Right lobe of liver (tissue), 6 donors: ENCODE results near the gene SLC8A1. TPM values are rescaled to one million over a fixed set of nuclear protein-coding genes. Genes with fewer than 3 reads are reported as not detected.

ENCODE experiments used
- ATAC-seq, 4 donors: fragments of 200-7000 bp; cut with Tn5 transposase; one replicate each; pipeline ENCODE4 v1.9.1; 2020; ENCODE audit warnings: mild to moderate bottlenecking in 4 of 4, moderate library complexity in 4 of 4
- DNase-seq, 3 donors: peaks; one replicate each; pipeline ENCODE4 v3.0.0-alpha.2; 2020
- H3K27ac ChIP-seq, 3 donors: fragments of 200-600 bp; one replicate each; pipeline ENCODE4 v1.8.0; 2022
- H3K27me3 ChIP-seq, 2 donors: fragments of 200-600 bp; one replicate each; pipeline ENCODE4 v1.8.0; 2022
- H3K36me3 ChIP-seq, 4 donors: fragments of 200-600 bp; sonication (generic) in 1 of 4; one replicate each; pipeline versions ENCODE4 v1.5.1 to v1.8.0; 2017 to 2022; ENCODE audit warnings: control low read depth in 1 of 4
- H3K4me1 ChIP-seq, 4 donors: fragments of 200-600 bp; sonication (generic) in 1 of 4; one replicate each; pipeline versions ENCODE4 v1.5.1 to v1.8.0; 2017 to 2022; ENCODE audit warnings: control low read depth in 1 of 4
- H3K4me3 ChIP-seq, 3 donors: fragments of 200-600 bp; one replicate each; pipeline ENCODE4 v1.8.0; 2022
- H3K9me3 ChIP-seq, 4 donors: fragments of 200-600 bp; sonication (generic) in 1 of 4; one replicate each; pipeline versions ENCODE4 v1.5.1 to v1.8.0; 2017 to 2022; ENCODE audit warnings: control low read depth in 1 of 4
- POLR2A ChIP-seq: fragments of 450-650 bp; IDR thresholded peaks from one replicate; pipeline ENCODE4 v1.6.1; 2017; ENCODE audit warnings: antibody characterized with exemption, mild to moderate bottlenecking
- WGBS: methylation state at CpG from one replicate; pipeline ENCODE4 v1.1.6; 2018; ENCODE audit warnings: low coverage, low lambda C conversion rate; ENCODE audit not compliant: insufficient coverage; ENCODE audit errors: missing lambda C conversion rate; 5-methylcytosine and 5-hydroxymethylcytosine counted together
- intact Hi-C, 2 donors: fragments of 100-400 bp; cut with DNase I; formaldehyde crosslinking; loops; one replicate each; pipeline versions ENCODE4 v1.11.2 to v1.14.1; 2022
- total RNA-seq, 6 experiments: library from RNA; depleted of rRNA in 2 of 6; stranded (reverse); fragments of >200 nt in 2 of 6; fragmentation: NEBNext Ultra II Directional in 3 of 6; extraction: Animal tissue kit (Norgen Biotek cat#: 25700) in 3 of 6; gene quantifications; one replicate each; pipeline versions ENCODE4 v1.1.0 to v1.2.4, GENCODE V29; 2016 to 2023
- TF ChIP-seq, protein P1 (sequence below), 4 donors: fragments of 200-600 bp in 3 of 4; fragments of 450-650 bp in 1 of 4; IDR thresholded peaks; one replicate each; pipeline versions ENCODE4 v1.5.1 to v1.8.0; 2016 to 2022; ENCODE audit warnings: antibody characterized with exemption in 4 of 4, mild to moderate bottlenecking in 2 of 4
- donor health status: DM: no; HTN: yes; CAD: no.
- donor health status: DM: no; HTN: no; CAD: no.
- donor health status: DM: no; HTN: no; CAD: no.
- donor health status: DM: no; HTN: yes; CAD: no.
- donor health status: DM: no; HTN: yes; CAD: no.

SLC8A1 gene
- total RNA-seq, 6 experiments from 2014 or later, result 3.3 to 12.1 (median 4.9) TPM

DNA sequence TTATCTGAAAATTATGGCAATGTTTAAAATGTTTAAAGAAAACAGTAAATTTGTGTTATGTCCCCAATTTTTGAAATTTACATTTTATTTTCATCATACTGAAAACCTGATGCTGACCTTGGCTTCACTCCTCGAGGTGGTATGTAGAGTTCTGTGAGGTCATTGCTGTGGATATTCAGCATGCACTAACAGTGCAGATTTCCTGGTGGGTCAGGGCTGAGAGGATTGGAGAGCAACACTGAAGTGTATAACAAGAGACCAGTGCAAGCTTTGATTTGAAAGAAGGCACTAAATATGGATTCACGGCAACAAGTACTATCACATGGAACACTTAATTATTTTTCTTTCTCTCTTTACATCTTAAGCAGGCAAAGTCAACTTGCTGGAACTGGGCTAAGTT lies 134.1 kb downstream of the SLC8A1 start:
- H3K4me1 ChIP-seq, result no peaks in the 10 kb centered on the region
- no peak overlapping the region for H3K27ac ChIP-seq
- no peak for TF ChIP-seq POLR2A
- TF ChIP-seq, protein P1, sequence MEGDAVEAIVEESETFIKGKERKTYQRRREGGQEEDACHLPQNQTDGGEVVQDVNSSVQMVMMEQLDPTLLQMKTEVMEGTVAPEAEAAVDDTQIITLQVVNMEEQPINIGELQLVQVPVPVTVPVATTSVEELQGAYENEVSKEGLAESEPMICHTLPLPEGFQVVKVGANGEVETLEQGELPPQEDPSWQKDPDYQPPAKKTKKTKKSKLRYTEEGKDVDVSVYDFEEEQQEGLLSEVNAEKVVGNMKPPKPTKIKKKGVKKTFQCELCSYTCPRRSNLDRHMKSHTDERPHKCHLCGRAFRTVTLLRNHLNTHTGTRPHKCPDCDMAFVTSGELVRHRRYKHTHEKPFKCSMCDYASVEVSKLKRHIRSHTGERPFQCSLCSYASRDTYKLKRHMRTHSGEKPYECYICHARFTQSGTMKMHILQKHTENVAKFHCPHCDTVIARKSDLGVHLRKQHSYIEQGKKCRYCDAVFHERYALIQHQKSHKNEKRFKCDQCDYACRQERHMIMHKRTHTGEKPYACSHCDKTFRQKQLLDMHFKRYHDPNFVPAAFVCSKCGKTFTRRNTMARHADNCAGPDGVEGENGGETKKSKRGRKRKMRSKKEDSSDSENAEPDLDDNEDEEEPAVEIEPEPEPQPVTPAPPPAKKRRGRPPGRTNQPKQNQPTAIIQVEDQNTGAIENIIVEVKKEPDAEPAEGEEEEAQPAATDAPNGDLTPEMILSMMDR (IDR thresholded peaks at IDR 0.05), result no peak
- DNase-seq (no peak), ATAC-seq (no peak)
- H3K36me3 ChIP-seq, result no peaks in the 10 kb centered on the region
- H3K9me3 ChIP-seq, result no peaks in the 10 kb centered on the region
- WGBS, result 64% methylated on average over 2 of the region's 2 CpGs
- intact Hi-C loops, result no loop called here
- no peaks in the 10 kb centered on the region for H3K27me3 ChIP-seq
- H3K4me3 ChIP-seq, result no peak overlapping the region

GRCh38 chr2:40317046-40317445 lies 134.8 kb downstream of the SLC8A1 start:
- no peak overlapping the region for H3K27ac ChIP-seq
- TF ChIP-seq POLR2A, result no peak
- TF ChIP-seq, protein P1 (IDR thresholded peaks at IDR 0.05), result no peak
- H3K36me3 ChIP-seq, result no peaks in the 10 kb centered on the region
- H3K4me1 ChIP-seq, result no peaks in the 10 kb centered on the region
- intact Hi-C loops, result no loop called here
- H3K27me3 ChIP-seq, result no peaks in the 10 kb centered on the region
- WGBS, result 37% methylated on average over 2 of the region's 2 CpGs
- ATAC-seq (no peak), DNase-seq (no peak)
- no peaks in the 10 kb centered on the region for H3K9me3 ChIP-seq
- no peak overlapping the region for H3K4me3 ChIP-seq

DNA sequence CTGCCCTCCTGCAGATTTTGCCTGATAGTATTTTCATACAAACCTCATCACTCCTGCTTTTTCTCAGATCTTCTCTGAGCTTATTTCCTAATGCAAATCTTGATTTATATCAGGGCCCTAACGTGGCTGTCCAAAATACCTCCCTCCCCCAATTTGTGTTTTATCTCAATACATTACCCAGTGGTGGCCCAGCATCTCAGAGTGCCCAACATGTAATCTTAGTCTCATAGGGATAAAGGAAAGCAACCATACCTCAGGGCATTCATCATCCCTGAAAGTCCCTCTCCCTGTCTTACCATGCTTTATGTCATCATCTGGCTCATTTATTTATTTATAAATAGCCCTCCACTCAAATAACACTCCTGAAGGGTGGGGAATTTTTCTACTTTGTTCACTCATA lies 135.3 kb downstream of the SLC8A1 start:
- TF ChIP-seq, protein P1 (IDR thresholded peaks at IDR 0.05), result no peak
- no peak for ATAC-seq
- 20% methylated on average over 1 of the region's 1 CpG for WGBS

GRCh38 chr2:40315683-40316082 lies 136.2 kb downstream of the SLC8A1 start:
- WGBS, result 11% methylated on average over 2 of the region's 2 CpGs
- no peak for ATAC-seq
- intact Hi-C loops, result no loop called here

More for the DNA sequence above, 135.3 kb downstream of the SLC8A1 start:
- H3K4me1 ChIP-seq, result no peaks in the 10 kb centered on the region
- DNase-seq, result no peak
- H3K4me3 ChIP-seq, result no peak overlapping the region
- H3K27me3 ChIP-seq, result no peaks in the 10 kb centered on the region
- no peaks in the 10 kb centered on the region for H3K36me3 ChIP-seq
- no peak overlapping the region for H3K27ac ChIP-seq
- no peaks in the 10 kb centered on the region for H3K9me3 ChIP-seq
- intact Hi-C loops, result no loop called here

More at GRCh38 chr2:40315683-40316082, 136.2 kb downstream of the SLC8A1 start:
- Histone ChIP-seq H3K27ac (no peak overlapping the region), H3K36me3 (no peaks in the 10 kb centered on the region), H3K4me3 (no peak overlapping the region), H3K27me3 (no peaks in the 10 kb centered on the region), H3K4me1 (no peaks in the 10 kb centered on the region), H3K9me3 (no peaks in the 10 kb centered on the region)
- DNase-seq, result no peak
- no peak for TF ChIP-seq POLR2A
- TF ChIP-seq, protein P1 (IDR thresholded peaks at IDR 0.05), result no peak
